GM18519 (cell line): ENCODE data around the gene SMARCD3.

ENCODE experiments used
- ATAC-seq: cut with Tn5 transposase; IDR thresholded peaks from one replicate; pipeline ENCODE4 v1.9.1; 2021; ENCODE audit warnings: mild to moderate bottlenecking, moderate library complexity; ENCODE audit not compliant: unreplicated experiment, low FRiP score

Gene SMARCD3

DNA sequence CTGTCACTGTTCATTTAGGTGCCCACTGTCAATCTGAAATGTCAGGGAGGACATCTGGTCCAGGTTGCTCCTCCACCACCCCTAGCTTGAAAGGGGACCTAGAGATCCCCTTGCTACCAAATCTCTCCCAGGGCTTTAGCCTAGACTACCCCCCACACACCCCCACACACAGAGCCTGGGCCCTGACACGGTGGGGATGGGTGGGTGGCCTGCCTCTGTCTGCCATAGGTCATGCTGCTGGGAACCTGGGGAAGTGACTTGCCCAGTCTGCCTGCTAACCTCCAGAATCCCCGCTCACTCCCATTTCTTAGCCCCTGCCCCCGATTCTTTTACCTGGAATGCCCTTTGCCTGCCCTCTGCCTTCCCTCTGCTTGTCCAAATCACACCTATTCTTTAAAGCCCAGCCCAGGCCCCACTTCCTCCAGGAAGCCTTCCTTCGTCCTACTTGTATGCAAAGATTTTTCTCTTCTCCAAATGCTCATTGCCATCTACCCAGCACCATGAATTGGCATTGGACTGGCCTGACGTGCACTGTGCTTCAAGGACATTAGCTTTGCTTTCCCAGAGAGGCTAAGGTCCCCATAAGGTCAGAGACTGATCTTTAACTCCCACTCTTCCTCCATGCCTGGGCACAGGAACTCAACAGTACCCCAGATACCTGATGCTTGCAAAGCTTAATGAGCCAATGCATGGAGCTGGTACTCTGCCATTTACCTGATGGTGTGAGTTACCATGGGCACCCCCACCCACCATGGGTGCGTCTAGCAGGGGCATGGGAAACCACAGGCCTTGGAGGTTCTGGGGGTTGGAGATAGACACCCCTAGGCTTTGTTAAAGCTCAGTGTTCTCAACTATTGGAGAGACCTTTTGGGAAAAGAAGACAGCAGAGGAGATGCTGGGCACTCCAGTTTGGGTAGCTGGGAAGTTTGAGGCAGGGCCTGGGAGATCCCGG lies 2.0 kb upstream of the SMARCD3 start:
- no peak for ATAC-seq

DNA sequence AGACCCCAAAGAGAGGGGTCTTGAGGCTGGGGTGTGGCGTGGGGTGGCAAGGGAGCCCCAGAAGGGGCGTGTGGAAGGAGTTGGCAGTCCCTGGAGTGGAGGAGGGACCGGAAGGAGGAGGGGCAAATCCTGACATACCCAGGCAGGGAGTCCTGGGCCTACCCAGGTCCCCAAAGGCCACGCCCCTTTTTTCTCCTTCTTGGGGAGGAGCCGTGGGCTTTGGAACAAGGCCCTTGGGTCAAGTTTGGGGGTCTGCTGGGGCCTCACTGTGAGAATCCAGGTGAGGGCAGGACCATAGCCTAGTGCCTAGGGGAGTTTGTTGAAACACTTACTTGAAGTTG lies 1.2 kb upstream of the SMARCD3 start:
- ATAC-seq = no peak

GRCh38 chr7:151249034-151249731 lies 689 bp upstream of the SMARCD3 start:
- no peak for ATAC-seq

DNA sequence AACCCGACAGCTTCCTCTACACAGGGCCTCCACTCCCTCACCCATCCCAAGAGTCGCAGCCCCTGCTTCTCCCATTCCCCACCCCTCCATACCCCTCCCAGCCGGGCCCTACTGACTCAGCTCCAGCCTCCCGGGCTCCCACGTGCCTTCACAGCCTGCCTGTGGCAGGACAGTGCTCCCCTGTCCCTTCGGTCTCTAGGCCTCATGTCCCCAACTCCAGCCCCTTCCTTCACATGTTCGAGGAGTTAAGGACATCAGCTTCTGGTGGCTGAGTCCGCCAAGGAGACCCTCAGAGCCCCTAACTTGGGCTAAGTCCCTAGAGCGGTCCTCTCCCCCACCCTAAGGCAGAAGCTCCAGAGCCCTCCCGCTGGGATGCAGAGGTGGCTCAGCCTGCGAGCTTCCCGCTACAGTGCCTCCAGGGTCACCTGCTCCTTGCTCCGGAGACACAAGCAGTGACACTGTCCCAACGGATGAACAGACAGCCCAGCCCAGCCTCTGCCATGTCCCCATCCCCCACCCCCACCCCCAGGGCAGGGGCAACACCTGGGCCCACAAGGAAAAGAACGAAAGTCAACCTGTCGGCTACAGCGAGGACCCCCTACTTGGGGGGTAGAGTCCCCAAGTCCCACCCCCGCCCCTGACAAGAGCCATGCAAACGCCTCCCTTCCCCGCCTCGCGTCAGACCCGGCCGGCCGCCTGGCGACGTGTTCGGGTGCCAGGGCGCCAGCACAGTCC lies 716 bp downstream of the SMARCD3 start:
- ATAC-seq = no peak

DNA sequence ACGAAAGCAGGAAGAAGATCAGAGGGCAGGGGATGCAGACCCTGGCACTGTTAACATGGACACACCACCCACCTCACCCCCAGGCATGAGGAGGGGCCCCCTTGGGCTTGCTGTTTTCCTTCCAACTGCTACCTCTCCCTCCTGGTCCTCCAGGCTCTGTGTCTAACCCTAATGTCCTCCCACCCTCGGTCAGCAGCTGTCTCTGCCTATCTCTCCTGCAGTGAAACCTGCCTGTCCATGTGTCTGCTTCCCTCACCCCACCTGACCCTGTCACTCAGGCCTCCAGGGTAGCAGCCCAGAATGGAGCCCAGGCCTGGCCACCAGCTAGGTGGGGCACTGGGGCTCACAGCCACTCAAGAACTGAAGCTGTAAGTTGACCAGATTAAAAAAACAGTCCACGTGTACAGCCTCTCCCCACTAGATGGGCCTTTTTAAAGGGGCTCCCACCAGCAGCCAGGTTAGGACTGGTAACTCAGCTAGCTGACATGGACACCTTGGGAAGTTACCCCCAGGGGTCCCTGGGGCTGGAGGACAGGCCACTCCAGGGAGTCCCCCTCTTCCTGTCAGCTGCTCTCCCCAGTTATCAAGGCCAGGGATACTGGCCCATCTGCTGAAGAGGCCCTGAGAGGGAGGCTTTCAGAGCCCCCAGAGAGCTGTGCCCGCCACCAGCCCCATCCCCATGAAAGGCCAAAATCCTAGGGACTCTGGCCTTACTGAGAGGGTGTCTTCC lies 1.5 kb downstream of the SMARCD3 start:
- no peak for ATAC-seq

GRCh38 chr7:151246102-151246850 lies 2.2 kb downstream of the SMARCD3 start:
- no peak for ATAC-seq

- ATAC-seq = no peak
These were observed 3.0 kb downstream of the SMARCD3 start for GRCh38 chr7:151245360-151246101.

DNA sequence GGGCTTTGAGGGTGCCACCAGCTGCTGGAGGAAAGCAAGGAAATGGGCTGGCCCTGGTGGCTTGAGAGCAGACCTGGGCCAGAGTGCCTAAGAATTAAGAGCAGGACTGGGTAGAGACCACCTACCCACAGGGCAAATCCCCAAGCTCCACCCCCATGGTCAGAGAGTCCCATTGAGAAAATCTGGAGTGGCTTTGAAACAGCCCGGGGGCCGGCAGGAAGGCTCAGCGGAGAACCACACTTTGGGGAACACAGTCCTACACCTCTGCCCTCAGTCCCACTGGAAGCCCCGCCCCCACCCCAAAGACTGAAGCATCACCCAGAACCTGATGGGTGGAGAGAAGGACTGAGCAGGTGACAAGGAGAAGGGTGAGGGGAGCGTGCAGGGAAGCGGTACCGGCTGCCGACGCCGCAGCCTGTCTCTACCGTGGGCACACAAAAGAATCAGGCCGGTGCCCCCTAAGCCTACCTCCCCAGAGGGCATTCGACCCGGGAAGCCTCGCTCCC lies 3.6 kb downstream of the SMARCD3 start:
- no peak for ATAC-seq

DNA sequence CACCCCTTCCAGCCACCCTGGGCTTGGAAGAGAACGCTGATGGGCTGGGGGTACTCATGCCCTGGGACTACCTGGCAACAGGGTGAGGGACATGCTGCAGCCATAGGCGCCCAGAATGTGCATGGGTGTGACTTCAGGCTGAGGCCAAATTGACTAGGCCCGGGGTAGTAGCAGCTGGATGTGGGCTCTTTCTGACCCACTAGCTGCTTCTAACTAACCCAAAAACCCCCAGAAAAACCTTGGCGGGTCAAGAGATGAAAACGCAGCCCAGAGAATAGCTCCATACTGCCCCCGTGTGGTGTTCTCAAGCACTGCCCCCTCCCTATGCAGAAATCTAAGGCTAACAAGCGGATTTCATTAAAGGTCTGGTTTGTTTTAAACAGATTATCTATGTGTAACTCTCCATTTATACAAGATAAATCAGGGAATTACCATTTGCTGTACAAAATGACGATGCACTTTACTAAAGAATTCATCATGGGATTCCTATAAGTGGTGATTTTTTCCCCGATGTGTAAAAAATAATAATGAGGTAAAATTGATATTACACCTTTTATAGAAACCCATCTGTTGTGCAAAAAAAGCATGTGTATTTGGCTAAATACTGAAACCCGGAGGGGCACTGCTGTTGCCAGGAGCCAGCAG lies 4.2 kb downstream of the SMARCD3 start:
- ATAC-seq = no peak

DNA sequence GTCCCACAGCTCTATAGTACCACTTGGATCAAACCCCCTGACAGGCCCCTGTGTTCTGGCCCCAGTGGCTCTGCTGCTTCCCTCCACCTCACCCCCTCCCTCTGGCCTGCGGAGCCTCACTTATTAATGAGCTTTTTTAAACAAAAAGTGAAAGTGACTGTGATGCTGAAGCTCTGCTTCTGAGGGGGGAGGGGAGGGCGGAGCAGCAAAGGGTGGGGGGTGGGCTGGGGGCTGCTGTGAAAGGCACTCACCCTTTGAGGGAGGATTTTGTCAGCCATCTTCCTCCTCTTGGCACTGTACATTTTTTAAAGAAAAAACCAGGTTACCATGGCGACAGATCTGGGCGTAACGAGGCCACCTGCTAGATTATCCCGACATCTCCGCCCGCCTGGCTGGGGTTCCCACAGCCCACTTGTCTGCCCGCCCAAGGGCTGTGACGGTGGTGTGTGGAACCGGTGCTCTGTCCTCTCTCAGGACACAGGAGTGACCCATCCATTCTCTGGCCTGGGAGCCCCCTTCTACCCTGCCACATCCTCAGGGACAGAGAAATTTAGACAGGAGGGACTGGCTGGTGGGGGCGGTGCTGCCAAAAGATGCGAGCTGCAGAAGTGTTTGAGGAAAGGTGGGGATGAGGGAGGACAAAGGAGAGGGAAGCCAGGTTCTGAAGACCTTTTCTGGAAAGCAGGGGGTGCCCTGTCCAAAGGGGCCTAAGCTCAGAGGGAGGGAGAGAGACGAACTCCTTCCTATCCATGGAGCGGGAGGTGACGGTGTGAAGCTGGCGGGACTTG lies 4.9 kb downstream of the SMARCD3 start:
- no peak for ATAC-seq

GRCh38 chr7:151243045-151243349 lies 5.5 kb downstream of the SMARCD3 start:
- no peak for ATAC-seq

- ATAC-seq = no peak
These were observed 6.1 kb downstream of the SMARCD3 start for GRCh38 chr7:151242159-151243044.

GRCh38 chr7:151241755-151242096 lies 6.8 kb downstream of the SMARCD3 start:
- ATAC-seq = no peak

- no peak for ATAC-seq
These were observed 7.3 kb downstream of the SMARCD3 start for GRCh38 chr7:151240942-151241754.

DNA sequence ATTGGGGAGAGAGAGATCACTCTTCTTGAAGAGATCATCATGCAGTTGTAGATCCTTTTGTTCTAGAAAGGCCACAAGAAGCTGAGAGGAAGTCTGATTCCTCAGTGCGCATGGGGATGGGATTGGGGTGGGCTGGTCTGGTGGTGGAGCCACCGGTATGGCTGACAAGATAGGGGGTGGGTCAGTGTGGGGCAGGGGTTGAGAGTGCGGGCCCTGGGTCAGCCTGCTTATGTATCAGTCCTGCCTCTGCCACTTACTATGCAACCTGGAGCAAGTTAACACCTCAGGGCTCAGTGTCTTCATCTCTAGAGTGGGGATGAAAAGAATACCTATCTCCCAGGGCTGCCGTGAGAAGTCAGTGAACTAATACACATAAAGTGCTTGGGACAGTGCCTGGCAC lies 8.0 kb downstream of the SMARCD3 start:
- ATAC-seq = no peak

GRCh38 chr7:151239837-151240459 lies 8.5 kb downstream of the SMARCD3 start:
- no peak for ATAC-seq
